Measurements from ENCODE around the gene VGLL1.

DNA sequence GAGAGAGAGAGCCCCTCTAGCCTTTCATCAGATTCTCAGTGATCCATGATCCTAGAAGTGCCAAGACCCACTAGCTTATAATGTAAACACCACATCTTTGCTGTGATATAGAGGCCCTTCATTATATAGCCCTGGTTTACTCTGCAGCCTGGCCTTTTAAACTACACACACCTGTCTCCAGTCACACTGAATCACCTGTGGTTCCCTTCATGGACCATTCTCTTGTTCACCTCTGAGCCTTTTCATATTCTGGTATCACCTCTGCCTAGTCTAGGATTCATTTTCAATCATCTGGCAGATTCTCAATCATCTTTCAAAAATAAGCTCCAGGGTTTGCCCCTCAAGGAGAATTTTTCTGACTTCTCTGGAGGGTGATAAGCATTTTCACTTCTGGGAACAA lies 65.9 kb downstream of the VGLL1 start:
- TF ChIP-seq SP1 (IDR thresholded peaks at IDR 0.05): no peak
- TF ChIP-seq BHLHE40 (IDR thresholded peaks at IDR 0.05; ENCODE audit: borderline replicate concordance): no peak
- no peak for TF ChIP-seq HDGF (IDR thresholded peaks at IDR 0.05; ENCODE audit: borderline replicate concordance)
- no peak for TF ChIP-seq SUZ12 (IDR thresholded peaks at IDR 0.05)
- TF ChIP-seq FOXM1 (IDR thresholded peaks at IDR 0.05; ENCODE audit: borderline replicate concordance): no peak
- TF ChIP-seq ARNT (IDR thresholded peaks at IDR 0.05): no peak
- TF ChIP-seq FOXA1 (IDR thresholded peaks at IDR 0.05): no peak
- TF ChIP-seq CTBP1 (IDR thresholded peaks at IDR 0.05; ENCODE audit: borderline replicate concordance): no peak
- TF ChIP-seq, protein P1, sequence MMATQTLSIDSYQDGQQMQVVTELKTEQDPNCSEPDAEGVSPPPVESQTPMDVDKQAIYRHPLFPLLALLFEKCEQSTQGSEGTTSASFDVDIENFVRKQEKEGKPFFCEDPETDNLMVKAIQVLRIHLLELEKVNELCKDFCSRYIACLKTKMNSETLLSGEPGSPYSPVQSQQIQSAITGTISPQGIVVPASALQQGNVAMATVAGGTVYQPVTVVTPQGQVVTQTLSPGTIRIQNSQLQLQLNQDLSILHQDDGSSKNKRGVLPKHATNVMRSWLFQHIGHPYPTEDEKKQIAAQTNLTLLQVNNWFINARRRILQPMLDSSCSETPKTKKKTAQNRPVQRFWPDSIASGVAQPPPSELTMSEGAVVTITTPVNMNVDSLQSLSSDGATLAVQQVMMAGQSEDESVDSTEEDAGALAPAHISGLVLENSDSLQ (IDR thresholded peaks at IDR 0.05): no peak
